SK-N-SH (cell line): ENCODE measurements around the gene SPEF1. TPM values are rescaled to one million over a fixed set of nuclear protein-coding genes. Genes with fewer than 3 reads are reported as not detected.

Experiments used
- CTCF ChIA-PET: fragments of 300-600, 350-600 bp; formaldehyde crosslinking; extraction: SDS; loops from one replicate; lab custom pipeline; 2021; lab: Yijun Ruan, JAX
- POLR2A ChIA-PET: fragments of 350-600 bp; sonication (Branson Sonifier 250); formaldehyde crosslinking; extraction: SDS; loops from one replicate; lab custom pipeline; 2020; ENCODE audit warnings: antibody characterized with exemption, inconsistent platforms; lab: Yijun Ruan, JAX
- DNase-seq: peaks from one replicate; pipeline ENCODE4 v3.0.0; 2012
- H2AFZ ChIP-seq: fragments of 200-600 bp; sonication (generic); 2 replicates; pipeline ENCODE4 v1.8.1; 2016; ENCODE audit warnings: antibody characterized with exemption, mild to moderate bottlenecking, low read depth
- H3F3A ChIP-seq: fragments of 200-600 bp; sonication (generic); replicated peaks from 2 replicates; pipeline ENCODE3; 2016; ENCODE audit warnings: antibody characterized with exemption, mild to moderate bottlenecking; ENCODE audit not compliant: insufficient read depth
- H3K27ac ChIP-seq, 2 experiments: fragments of 200-500 bp in 1 of 2; fragments of 200-600 bp in 1 of 2; sonication (Bioruptor generic) in 1 of 2; sonication (generic), shearing (Covaris generic) in 1 of 2; 2 replicates each; pipeline versions ENCODE4 v1.5.1 to v1.6.1; 2014 to 2016; ENCODE audit warnings: low read depth in 2 of 2, inconsistent platforms in 1 of 2, low read length in 1 of 2, mild to moderate bottlenecking in 1 of 2, mixed read lengths in 1 of 2
- H3K27me3 ChIP-seq: fragments of 200-600 bp; sonication (generic), shearing (Covaris generic); 2 replicates; pipeline ENCODE4 v1.6.1; 2016; ENCODE audit warnings: mixed run types; ENCODE audit not compliant: insufficient read depth
- H3K36me3 ChIP-seq, 2 experiments: fragments of 200-500 bp in 1 of 2; fragments of 200-600 bp in 1 of 2; sonication (Bioruptor generic) in 1 of 2; sonication (generic) in 1 of 2; replicated peaks in 1 of 2; 2 replicates each; pipeline versions ENCODE3 to v1.5.1; 2014 to 2016; ENCODE audit warnings: low read length in 1 of 2, mild to moderate bottlenecking in 1 of 2; ENCODE audit not compliant: insufficient read depth in 2 of 2, control insufficient read depth in 1 of 2
- H3K4me1 ChIP-seq, 2 experiments: fragments of 200-500 bp in 1 of 2; fragments of 200-600 bp in 1 of 2; sonication (Bioruptor generic) in 1 of 2; sonication (generic), shearing (Covaris generic) in 1 of 2; 2 replicates each; pipeline versions ENCODE4 v1.5.1 to v1.6.1; 2014 to 2016; ENCODE audit warnings: low read depth in 1 of 2, low read length in 1 of 2, mixed run types in 1 of 2; ENCODE audit not compliant: insufficient read depth in 2 of 2, control insufficient read depth in 1 of 2
- H3K4me2 ChIP-seq: fragments of 200-600 bp; sonication (generic), shearing (Covaris generic); 2 replicates; pipeline ENCODE4 v1.6.1; 2017; ENCODE audit warnings: mixed run types
- H3K4me3 ChIP-seq, 2 experiments: fragments of 200-500 bp in 1 of 2; fragments of 200-600 bp in 1 of 2; sonication (Bioruptor generic) in 1 of 2; sonication (generic), shearing (Covaris generic) in 1 of 2; 2 replicates each; pipeline versions ENCODE4 v1.5.1 to v1.8.1; 2014 to 2016; ENCODE audit warnings: low read depth in 2 of 2, inconsistent platforms in 1 of 2, low read length in 1 of 2, mild to moderate bottlenecking in 1 of 2, mixed read lengths in 1 of 2, moderate library complexity in 1 of 2
- H3K79me2 ChIP-seq: fragments of 200-600 bp; sonication (generic); 2 replicates; pipeline ENCODE4 v1.8.1; 2017; ENCODE audit warnings: mild to moderate bottlenecking; ENCODE audit not compliant: insufficient read depth
- H3K9ac ChIP-seq: fragments of 200-600 bp; sonication (generic); 2 replicates; pipeline ENCODE4 v1.6.1; 2017; ENCODE audit warnings: mixed run types
- H3K9me2 ChIP-seq: fragments of 200-600 bp; sonication (generic); 2 replicates; pipeline ENCODE4 v1.6.1; 2017; ENCODE audit warnings: mixed run types
- H3K9me3 ChIP-seq: fragments of 200-600 bp; sonication (generic); 2 replicates; pipeline ENCODE4 v1.6.1; 2017; ENCODE audit warnings: mixed run types, mild to moderate bottlenecking, moderate library complexity
- H4K20me1 ChIP-seq: fragments of 200-600 bp; sonication (generic); 2 replicates; pipeline ENCODE4 v1.6.1; 2017; ENCODE audit warnings: mild to moderate bottlenecking, mixed run types; ENCODE audit not compliant: insufficient read depth
- CTCF ChIP-seq: fragments of 200-600 bp; sonication (generic); IDR thresholded peaks from 2 replicates; pipeline ENCODE4 v1.6.1; 2017; ENCODE audit warnings: antibody characterized with exemption, mild to moderate bottlenecking, moderate library complexity
- ELF1 ChIP-seq: IDR thresholded peaks from 2 replicates; pipeline ENCODE4 v1.4.0; 2012
- EZH2phosphoT487 ChIP-seq: fragments of 200-600 bp; sonication (generic); IDR thresholded peaks from 2 replicates; pipeline ENCODE4 v1.6.1; 2017; ENCODE audit warnings: low read depth, mixed run types, mild to moderate bottlenecking, antibody characterized with exemption, moderate library complexity, borderline replicate concordance
- FOXJ3 ChIP-seq: sonication (generic); formaldehyde crosslinking; IDR thresholded peaks from 2 replicates; pipeline ENCODE4 v1.5.1; 2020; ENCODE audit warnings: mild to moderate bottlenecking, missing genetic modification reagents
- FOXM1 ChIP-seq: IDR thresholded peaks from 2 replicates; pipeline ENCODE4 v1.4.0; 2012; ENCODE audit warnings: low read depth, mild to moderate bottlenecking
- GATA2 ChIP-seq: sonication (generic); formaldehyde crosslinking; IDR thresholded peaks from 2 replicates; pipeline ENCODE4 v1.5.0; 2020; ENCODE audit warnings: mild to moderate bottlenecking, missing genetic modification reagents
- JUND ChIP-seq: IDR thresholded peaks from 2 replicates; pipeline ENCODE4 v1.4.0; 2012
- MEF2A ChIP-seq: IDR thresholded peaks from 2 replicates; pipeline ENCODE4 v1.4.0; 2012; ENCODE audit warnings: low read depth, borderline replicate concordance
- MXI1 ChIP-seq: IDR thresholded peaks from 2 replicates; pipeline ENCODE4 v1.6.1; 2012; ENCODE audit warnings: mild to moderate bottlenecking, low read depth, low read length, improper control_type of control experiment
- NRF1 ChIP-seq: IDR thresholded peaks from 2 replicates; pipeline ENCODE4 v1.6.1; 2012; ENCODE audit warnings: low read depth, mild to moderate bottlenecking, low read length
- POLR2AphosphoS5 ChIP-seq: IDR thresholded peaks from 2 replicates; pipeline ENCODE4 v1.6.1; 2012; ENCODE audit warnings: low read depth, low read length
- RAD21 ChIP-seq: IDR thresholded peaks from 2 replicates; pipeline ENCODE4 v1.6.1; 2012; ENCODE audit warnings: mild to moderate bottlenecking, low read length
- RCOR1 ChIP-seq: fragments of 150-350 bp; IDR thresholded peaks from 2 replicates; pipeline ENCODE4 v1.6.1; 2017; ENCODE audit warnings: antibody characterized with exemption, low read length
- REST ChIP-seq: IDR thresholded peaks from 2 replicates; pipeline ENCODE4 v1.6.1; 2012; ENCODE audit warnings: mild to moderate bottlenecking, low read depth, low read length, moderate library complexity
- SMC3 ChIP-seq: IDR thresholded peaks from 2 replicates; pipeline ENCODE4 v1.6.1; 2012; ENCODE audit warnings: low read depth, low read length, improper control_type of control experiment
- TEAD4 ChIP-seq: IDR thresholded peaks from 2 replicates; pipeline ENCODE4 v1.4.0; 2012; ENCODE audit warnings: mild to moderate bottlenecking, borderline replicate concordance; ENCODE audit not compliant: insufficient read depth
- USF2 ChIP-seq: fragments of 150-350 bp; IDR thresholded peaks from 2 replicates; pipeline ENCODE4 v1.6.1; 2017; ENCODE audit warnings: antibody characterized with exemption, low read length, low read depth, borderline replicate concordance
- ZBTB33 ChIP-seq: IDR thresholded peaks from 2 replicates; pipeline ENCODE4 v1.4.0; 2012; ENCODE audit warnings: low read depth, borderline replicate concordance
- WGBS: methylation state at CpG from one replicate; pipeline ENCODE4 v1.1.6; 2017; ENCODE audit warnings: low lambda C conversion rate; 5-methylcytosine and 5-hydroxymethylcytosine counted together
- polyA plus RNA-seq, 3 experiments: library from polyadenylated mRNA; depleted of rRNA; stranded (reverse); fragments of >200 nt; gene quantifications; 2 replicates each; pipeline ENCODE4 v1.2.3, GENCODE V29; 2012
- TF ChIP-seq, protein P1 (sequence below): fragments of 150-350 bp; IDR thresholded peaks from 2 replicates; pipeline ENCODE4 v1.6.1; 2016; ENCODE audit warnings: mild to moderate bottlenecking, low read depth, low read length

SPEF1 gene
- polyA plus RNA-seq, 1 of the 3 experiments (the other 2 are of a cell fraction), result 1.6 TPM

GRCh38 chr20:3812975-3813847 lies 32.0 kb upstream of the SPEF1 start:
- POLR2A ChIA-PET, result interaction anchor here (1.2 kb wide), 1 partner anchor 26 kb away, joined by 4 read pairs; no protein-coding TSS in a partner anchor
- Histone ChIP-seq H3K4me1 (peaks cover 11 to 25% of the 10 kb centered on the region in 2 experiments), H3K36me3 (no peaks in the 10 kb centered on the region), H3K27me3 (no peaks in the 10 kb centered on the region), H3K9me3 (no peaks in the 10 kb centered on the region), H3K4me3 (no peak overlapping the region), H3K79me2 (peaks cover 20% of the 10 kb centered on the region), H3K27ac (peak overlapping the region; percentile 18 to 97; a peak in 1 of 4 replicates), H4K20me1 (no peaks in the 10 kb centered on the region), H2AFZ (no peak overlapping the region), H3K9ac (no peak overlapping the region; the same call in 1 of the 2 replicates), H3K4me2 (no peak overlapping the region), H3K9me2 (no peaks in the 10 kb centered on the region), H3F3A (peaks cover 25% of the 10 kb centered on the region)
- CTCF ChIA-PET, result interaction anchor here (0.6 to 6.6 kb wide), 5 partner anchors 7 to 44 kb away, joined by 3 to 61 read pairs (median 11); partner anchors contain the start of genes AP5S1, CDC25B and CENPB
- 77% methylated on average over 8 of the region's 8 CpGs for WGBS
- DNase-seq, result no peak
- TF ChIP-seq ELF1 (no peak), ZBTB33 (no peak), MXI1 (no peak), RCOR1 (no peak), GATA2 (no peak), JUND (no peak), REST (no peak), NRF1 (no peak), EZH2phosphoT487 (no peak), CTCF (no peak), FOXM1 (no peak), POLR2AphosphoS5 (no peak), FOXJ3 (no peak), USF2 (no peak), SMC3 (no peak), MEF2A (no peak), TEAD4 (no peak), RAD21 (no peak)
- TF ChIP-seq, protein P1, sequence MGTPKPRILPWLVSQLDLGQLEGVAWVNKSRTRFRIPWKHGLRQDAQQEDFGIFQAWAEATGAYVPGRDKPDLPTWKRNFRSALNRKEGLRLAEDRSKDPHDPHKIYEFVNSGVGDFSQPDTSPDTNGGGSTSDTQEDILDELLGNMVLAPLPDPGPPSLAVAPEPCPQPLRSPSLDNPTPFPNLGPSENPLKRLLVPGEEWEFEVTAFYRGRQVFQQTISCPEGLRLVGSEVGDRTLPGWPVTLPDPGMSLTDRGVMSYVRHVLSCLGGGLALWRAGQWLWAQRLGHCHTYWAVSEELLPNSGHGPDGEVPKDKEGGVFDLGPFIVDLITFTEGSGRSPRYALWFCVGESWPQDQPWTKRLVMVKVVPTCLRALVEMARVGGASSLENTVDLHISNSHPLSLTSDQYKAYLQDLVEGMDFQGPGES, result no peak
